ENCODE data around the gene DIP2C. TPM values are rescaled to one million over a fixed set of nuclear protein-coding genes. Genes with fewer than 3 reads are reported as not detected.

Gene DIP2C
- polyA plus RNA-seq, 3 donors = 0.11 TPM; not detected in 2

GRCh38 chr10:541750-542371, 147.6 kb downstream of the DIP2C start:
- H4K20me1 ChIP-seq (ENCODE audit: insufficient read depth, low read length) = no peaks in the 10 kb centered on the region
- no peak overlapping the region for H3K27ac Mint-ChIP-seq
- no peaks in the 10 kb centered on the region for H3K36me3 ChIP-seq (replicated peaks in 1 of 2; ENCODE audit: control insufficient read depth in 1 of 2, insufficient read depth in 2 of 2, low read length in 2 of 2)
- no peaks in the 10 kb centered on the region for H3K4me1 ChIP-seq (ENCODE audit: control insufficient read depth in 1 of 2, insufficient read depth in 2 of 2, low read length in 2 of 2)
- no peak overlapping the region for H3K4me3 ChIP-seq (replicated peaks in 1 of 3; ENCODE audit: low read depth in 2 of 3, low read length in 3 of 3)
- H3K9me3 ChIP-seq (replicated peaks in 1 of 2; ENCODE audit: control insufficient read depth in 1 of 2, insufficient read depth in 1 of 2, low read length in 2 of 2) = no peaks in the 10 kb centered on the region
- no peaks in the 10 kb centered on the region for H3K79me2 ChIP-seq (ENCODE audit: insufficient read depth, low read length)
- no peaks in the 10 kb centered on the region for H3K36me3 Mint-ChIP-seq
- no peak for TF ChIP-seq CTCF (IDR thresholded peaks at IDR 0.05)
- intact Hi-C loops (cut with micrococcal nuclease) = no loop called here
- H3K27me3 ChIP-seq (ENCODE audit: control insufficient read depth in 2 of 2, insufficient read depth in 2 of 2, low read length in 2 of 2) = peaks cover 2 to 5% of the 10 kb centered on the region in 2 donors
- no peak overlapping the region for H3K27ac ChIP-seq (ENCODE audit: low read depth in 1 of 2, low read length in 2 of 2)
- 86% methylated on average over 15 of the region's 16 CpGs for WGBS (ENCODE audit: insufficient coverage)
- H3K9ac ChIP-seq (ENCODE audit: insufficient read depth, low read length, poor library complexity, severe bottlenecking) = no peak overlapping the region
- H3K4me1 Mint-ChIP-seq = no peaks in the 10 kb centered on the region
- peaks cover 0 to 1% (median 0%) of the 10 kb centered on the region in 7 donors for H3K9me3 Mint-ChIP-seq
- H3K4me2 ChIP-seq (replicated peaks; ENCODE audit: extremely low read depth, low read length, poor library complexity, severe bottlenecking) = no peak overlapping the region
- no peak for DNase-seq
- peaks cover 16 to 25% (median 23%) of the 10 kb centered on the region in 3 donors for H3K27me3 Mint-ChIP-seq (ENCODE audit: low read depth in 3 of 3)
- H3K4me3 Mint-ChIP-seq = no peak overlapping the region
- H2AFZ ChIP-seq (ENCODE audit: insufficient read depth, low read depth, low read length, poor library complexity, severe bottlenecking) = no peak overlapping the region

GRCh38 chr10:541041-541440, 148.4 kb downstream of the DIP2C start:
- no peaks in the 10 kb centered on the region for H3K4me1 ChIP-seq (ENCODE audit: control insufficient read depth in 1 of 2, insufficient read depth in 2 of 2, low read length in 2 of 2)
- H3K4me3 ChIP-seq (replicated peaks in 1 of 3; ENCODE audit: low read depth in 2 of 3, low read length in 3 of 3) = no peak overlapping the region
- intact Hi-C loops (cut with micrococcal nuclease) = no loop called here
- DNase-seq = no peak
- Mint-ChIP-seq H3K9me3 (peaks cover 0 to 1% (median 0%) of the 10 kb centered on the region in 7 donors), H3K36me3 (no peaks in the 10 kb centered on the region), H3K27ac (no peak overlapping the region), H3K27me3 (ENCODE audit: low read depth in 3 of 3) (peaks cover 16 to 26% (median 21%) of the 10 kb centered on the region in 3 donors), H3K4me3 (no peak overlapping the region), H3K4me1 (no peaks in the 10 kb centered on the region)
- 55% methylated on average over 12 of the region's 13 CpGs for WGBS (ENCODE audit: insufficient coverage)
- no peak for TF ChIP-seq CTCF (IDR thresholded peaks at IDR 0.05)
- no peak overlapping the region for H3K27ac ChIP-seq (ENCODE audit: low read depth in 1 of 2, low read length in 2 of 2)
- H3K36me3 ChIP-seq (replicated peaks in 1 of 2; ENCODE audit: control insufficient read depth in 1 of 2, insufficient read depth in 2 of 2, low read length in 2 of 2) = no peaks in the 10 kb centered on the region
- no peak overlapping the region for H3K4me2 ChIP-seq (replicated peaks; ENCODE audit: extremely low read depth, low read length, poor library complexity, severe bottlenecking)
- no peaks in the 10 kb centered on the region for H4K20me1 ChIP-seq (ENCODE audit: insufficient read depth, low read length)
- H3K79me2 ChIP-seq (ENCODE audit: insufficient read depth, low read length) = no peaks in the 10 kb centered on the region
- no peak overlapping the region for H2AFZ ChIP-seq (ENCODE audit: insufficient read depth, low read depth, low read length, poor library complexity, severe bottlenecking)
- no peak overlapping the region for H3K9ac ChIP-seq (ENCODE audit: insufficient read depth, low read length, poor library complexity, severe bottlenecking)
- H3K9me3 ChIP-seq (replicated peaks in 1 of 2; ENCODE audit: control insufficient read depth in 1 of 2, insufficient read depth in 1 of 2, low read length in 2 of 2) = no peaks in the 10 kb centered on the region
- H3K27me3 ChIP-seq (ENCODE audit: control insufficient read depth in 2 of 2, insufficient read depth in 2 of 2, low read length in 2 of 2) = peaks cover 2 to 5% of the 10 kb centered on the region in 2 donors

Measured in CD14-positive monocyte (primary cell).